Naive thymus-derived CD8-positive, alpha-beta T cell (primary cell): ENCODE results near the gene FATE1. TPM values are rescaled to one million over a fixed set of nuclear protein-coding genes. Genes with fewer than 3 reads are reported as not detected.

Experiments used
- ATAC-seq, 2 donors: fragments of 150-1000 bp; cut with Tn5 transposase in 1 of 2; sonication (Bioruptor Pico), chemical (Tn5 transposase) in 1 of 2; 1 replicate in 1 of 2; 2 replicates in 1 of 2; pipeline ENCODE4 v1.10.0; 2021; ENCODE audit warnings: mild to moderate bottlenecking in 2 of 2, moderate library complexity in 2 of 2
- POLR2A ChIA-PET: fragments of 350-600 bp; sonication (Branson Sonifier 250); formaldehyde crosslinking; loops from one replicate; lab custom pipeline; 2021; ENCODE audit warnings: antibody characterized with exemption; lab: Charles Lee
- DNase-seq, 10 donors: peaks; one replicate each; pipeline versions ENCODE4 v3.0.0 to v3.0.0-alpha.2; 2020 to 2022
- H3K27ac Mint-ChIP-seq, 10 donors: one replicate each; pipeline ENCODE4 v1.8.0; 2020 to 2022; ENCODE audit warnings: mild to moderate bottlenecking in 10 of 10, mixed read lengths in 10 of 10, moderate library complexity in 4 of 10, inconsistent platforms in 1 of 10
- H3K27me3 Mint-ChIP-seq, 5 donors: one replicate each; pipeline ENCODE4 v1.8.0; 2021 to 2022; ENCODE audit warnings: mixed read lengths in 5 of 5
- H3K36me3 Mint-ChIP-seq, 3 donors: one replicate each; pipeline ENCODE4 v1.8.0; 2020 to 2022; ENCODE audit warnings: mixed read lengths in 3 of 3, mild to moderate bottlenecking in 2 of 3, inconsistent platforms in 1 of 3
- H3K4me1 Mint-ChIP-seq, 4 donors: one replicate each; pipeline ENCODE4 v1.8.0; 2021 to 2022; ENCODE audit warnings: mixed read lengths in 4 of 4
- H3K4me3 Mint-ChIP-seq, 10 donors: one replicate each; pipeline ENCODE4 v1.8.0; 2020 to 2022; ENCODE audit warnings: mild to moderate bottlenecking in 10 of 10, mixed read lengths in 10 of 10, moderate library complexity in 6 of 10, inconsistent platforms in 1 of 10
- H3K9me3 Mint-ChIP-seq, 9 donors: one replicate each; pipeline ENCODE4 v1.8.0; 2020 to 2022; ENCODE audit warnings: mixed read lengths in 9 of 9, mild to moderate bottlenecking in 3 of 9, inconsistent platforms in 1 of 9, moderate library complexity in 1 of 9
- polyA plus RNA-seq, 3 donors: library from polyadenylated mRNA; unstranded; fragments of 300-500 nt; fragmentation: Illumina TruSeq; gene quantifications; one replicate each; pipeline ENCODE4 v1.2.3, GENCODE V29; 2021
- total RNA-seq, 8 experiments: library from RNA in 2 of 8; stranded (reverse) in 2 of 8; gene quantifications; one replicate each; pipeline ENCODE4 v1.2.3 and lab custom pipeline; 2021 to 2026

Gene FATE1
- total and polyA plus RNA-seq, 5 experiments from 2014 or later = not detected

DNA sequence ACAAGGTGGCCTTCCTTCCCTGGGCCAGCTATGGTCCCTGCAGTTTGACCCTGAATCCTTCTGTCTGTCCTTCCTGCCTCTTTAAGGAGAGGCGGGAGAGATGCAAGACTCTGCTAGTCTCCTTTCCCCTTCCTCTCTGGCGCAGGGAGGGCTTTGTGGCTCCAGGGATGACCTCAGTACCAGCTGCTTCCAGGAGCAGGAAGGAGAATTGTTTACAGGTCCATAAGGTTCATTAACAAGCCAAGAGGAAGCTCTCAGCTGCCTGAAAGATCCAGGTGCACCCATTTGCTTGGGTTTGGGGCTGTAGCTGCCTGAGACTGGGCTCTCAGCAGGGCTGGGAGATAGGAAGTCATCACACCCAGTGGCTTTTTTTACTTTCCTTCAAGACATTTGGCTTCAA lies 4.0 kb upstream of the FATE1 start:
- POLR2A ChIA-PET = no interaction called here
- no peak overlapping the region for H3K27ac Mint-ChIP-seq
- no peaks in the 10 kb centered on the region for H3K4me1 Mint-ChIP-seq
- no peak for ATAC-seq
- no peak for DNase-seq
- no peaks in the 10 kb centered on the region for H3K9me3 Mint-ChIP-seq
- H3K36me3 Mint-ChIP-seq = no peaks in the 10 kb centered on the region
- peaks cover 0 to 10% (median under 1%) of the 10 kb centered on the region in 5 donors for H3K27me3 Mint-ChIP-seq
- H3K4me3 Mint-ChIP-seq = no peak overlapping the region

DNA sequence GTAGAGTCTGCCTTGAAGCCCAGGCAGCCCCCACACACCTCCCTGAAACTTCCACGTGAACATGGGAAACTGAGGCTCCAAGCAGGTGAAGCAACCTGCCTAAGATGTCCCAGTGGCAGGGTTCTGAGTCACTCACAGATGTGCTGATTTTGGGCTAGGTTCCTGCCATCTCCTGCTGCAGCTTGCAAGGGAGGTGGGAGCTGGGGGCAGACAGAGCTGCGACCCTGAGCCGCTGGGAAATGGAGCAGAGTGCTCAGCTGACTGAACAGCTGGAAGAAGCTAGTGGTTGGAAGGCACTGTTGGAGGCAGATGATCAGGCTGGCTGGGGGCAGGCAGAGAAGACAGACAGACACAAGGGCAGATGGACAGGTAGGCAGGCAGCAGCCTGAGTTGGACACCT lies 3.6 kb upstream of the FATE1 start:
- H3K4me3 Mint-ChIP-seq = no peak overlapping the region
- no peak for ATAC-seq

DNA sequence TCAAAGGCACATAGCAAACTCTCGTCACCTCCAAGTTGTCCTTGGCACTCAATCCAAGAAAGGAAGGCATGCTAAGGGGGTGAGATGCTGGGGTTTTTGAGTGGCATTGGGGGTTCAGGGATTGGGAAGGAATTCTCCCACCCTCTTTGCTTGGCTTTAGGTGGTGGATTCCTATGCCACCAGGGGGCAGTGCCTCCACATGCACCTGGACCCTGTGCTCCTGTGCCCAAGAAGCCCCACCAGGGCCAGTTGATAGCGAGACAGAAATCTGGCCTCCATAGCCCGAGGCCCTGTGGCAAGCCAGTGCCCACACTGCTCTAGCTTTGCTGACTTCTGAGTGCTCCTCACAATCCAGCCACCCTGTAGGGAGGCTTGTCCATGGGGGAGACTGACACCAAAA lies 2.0 kb upstream of the FATE1 start:
- ATAC-seq (no peak), DNase-seq (no peak)
- no peaks in the 10 kb centered on the region for H3K36me3 Mint-ChIP-seq
- peaks cover 0 to 13% (median 8%) of the 10 kb centered on the region in 5 donors for H3K27me3 Mint-ChIP-seq
- H3K27ac Mint-ChIP-seq = no peak overlapping the region
- no peaks in the 10 kb centered on the region for H3K9me3 Mint-ChIP-seq
- H3K4me1 Mint-ChIP-seq = no peaks in the 10 kb centered on the region
- H3K4me3 Mint-ChIP-seq = no peak overlapping the region
- POLR2A ChIA-PET = no interaction called here

More for the DNA sequence above, 3.6 kb upstream of the FATE1 start:
- peaks cover 0 to 12% (median 5%) of the 10 kb centered on the region in 5 donors for H3K27me3 Mint-ChIP-seq
- H3K9me3 Mint-ChIP-seq = no peaks in the 10 kb centered on the region
- POLR2A ChIA-PET = no interaction called here
- no peaks in the 10 kb centered on the region for H3K4me1 Mint-ChIP-seq
- H3K36me3 Mint-ChIP-seq = no peaks in the 10 kb centered on the region
- no peak for DNase-seq
- no peak overlapping the region for H3K27ac Mint-ChIP-seq

DNA sequence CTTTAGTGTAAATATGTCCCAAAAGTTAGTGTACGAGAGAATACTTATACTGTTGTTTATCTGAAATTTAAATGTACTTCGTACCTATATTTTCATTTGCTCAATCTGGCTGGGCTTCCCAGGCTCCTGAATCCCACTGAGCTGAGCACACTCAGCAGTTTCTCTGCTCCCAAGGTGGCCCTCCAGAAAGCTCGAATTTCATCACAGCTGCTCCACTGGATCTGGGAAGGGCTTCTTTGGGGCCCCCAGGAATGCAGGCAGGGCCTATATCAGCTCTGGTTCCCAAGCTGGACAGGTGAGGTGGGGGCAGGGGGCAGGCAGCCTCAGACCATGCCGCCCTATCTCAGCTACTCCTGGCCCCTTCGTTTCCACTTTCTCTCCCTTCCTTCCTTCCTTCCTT lies 1.5 kb upstream of the FATE1 start:
- Mint-ChIP-seq H3K9me3 (no peaks in the 10 kb centered on the region), H3K27ac (no peak overlapping the region), H3K4me1 (no peaks in the 10 kb centered on the region), H3K27me3 (peaks cover 0 to 13% (median 8%) of the 10 kb centered on the region in 5 donors), H3K36me3 (no peaks in the 10 kb centered on the region), H3K4me3 (no peak overlapping the region)
- POLR2A ChIA-PET = no interaction called here
- no peak for ATAC-seq
- DNase-seq = no peak

DNA sequence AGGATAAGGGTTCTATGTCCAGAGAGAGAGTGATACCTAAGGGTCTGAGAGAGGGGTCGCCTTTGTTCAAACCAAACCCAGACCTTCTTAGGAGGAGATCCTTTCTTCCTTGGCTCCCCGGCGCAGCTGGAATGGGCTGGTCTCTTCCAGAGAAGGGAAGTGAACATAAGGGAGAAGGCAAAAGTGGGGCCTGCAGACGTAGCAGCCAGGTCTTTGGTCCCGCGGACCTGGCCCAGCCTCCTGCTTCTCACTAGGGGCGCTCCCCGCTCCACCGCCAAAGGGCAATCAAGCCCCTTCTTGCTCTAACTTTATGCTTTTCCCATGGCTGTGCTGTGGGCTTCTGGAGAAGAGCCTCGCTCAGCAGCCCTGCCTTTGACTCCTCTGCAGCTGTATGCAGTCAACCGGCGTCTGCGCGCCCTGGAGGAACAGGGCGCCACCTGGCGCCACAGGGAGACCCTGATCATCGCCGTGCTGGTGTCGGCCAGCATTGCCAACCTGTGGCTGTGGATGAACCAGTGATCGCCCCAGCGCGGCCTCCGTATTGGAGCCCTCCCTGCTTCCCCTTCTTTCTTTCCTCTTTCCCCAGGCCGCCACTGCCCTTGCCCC lies 6.5 kb downstream of the FATE1 start:
- Mint-ChIP-seq H3K27me3 (peaks cover 0 to 6% (median 3%) of the 10 kb centered on the region in 5 donors), H3K4me1 (no peaks in the 10 kb centered on the region), H3K9me3 (no peaks in the 10 kb centered on the region), H3K36me3 (no peaks in the 10 kb centered on the region), H3K27ac (no peak overlapping the region), H3K4me3 (no peak overlapping the region)
- DNase-seq (no peak), ATAC-seq (no peak)
- POLR2A ChIA-PET = no interaction called here

DNA sequence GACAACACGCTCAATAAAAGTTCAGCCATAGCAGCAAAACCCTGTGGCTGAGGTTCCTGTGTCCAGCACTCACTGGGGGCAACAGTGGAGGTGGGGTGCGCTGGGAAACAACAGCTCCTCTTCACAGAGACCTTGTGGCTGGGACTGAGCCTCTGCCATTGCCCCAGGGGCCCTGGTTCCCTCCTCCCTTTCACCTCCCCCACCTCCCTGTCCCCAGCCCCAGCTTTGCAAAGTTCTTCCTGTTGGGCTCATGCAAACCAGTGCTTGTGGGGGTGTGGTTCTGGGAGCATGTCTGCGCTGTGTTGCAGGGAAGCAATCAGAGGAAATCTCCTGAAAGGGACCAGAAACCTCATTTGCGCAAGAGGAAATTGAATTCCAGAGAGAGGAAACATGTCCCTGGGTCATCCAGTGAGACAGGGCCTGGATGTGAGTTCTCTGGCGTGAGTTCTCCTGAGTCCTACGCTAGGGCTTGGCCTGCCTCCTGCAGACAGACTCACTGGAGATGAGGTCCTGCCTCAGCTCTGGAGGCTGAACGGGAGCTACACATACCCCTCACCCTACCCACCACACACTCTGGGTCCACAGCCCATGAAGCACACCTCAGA lies 7.4 kb downstream of the FATE1 start:
- Mint-ChIP-seq H3K9me3 (no peaks in the 10 kb centered on the region), H3K27ac (no peak overlapping the region), H3K4me3 (no peak overlapping the region), H3K36me3 (no peaks in the 10 kb centered on the region), H3K4me1 (no peaks in the 10 kb centered on the region), H3K27me3 (peaks cover 0 to 4% (median 0%) of the 10 kb centered on the region in 5 donors)
- ATAC-seq (no peak), DNase-seq (no peak)
- POLR2A ChIA-PET = no interaction called here

DNA sequence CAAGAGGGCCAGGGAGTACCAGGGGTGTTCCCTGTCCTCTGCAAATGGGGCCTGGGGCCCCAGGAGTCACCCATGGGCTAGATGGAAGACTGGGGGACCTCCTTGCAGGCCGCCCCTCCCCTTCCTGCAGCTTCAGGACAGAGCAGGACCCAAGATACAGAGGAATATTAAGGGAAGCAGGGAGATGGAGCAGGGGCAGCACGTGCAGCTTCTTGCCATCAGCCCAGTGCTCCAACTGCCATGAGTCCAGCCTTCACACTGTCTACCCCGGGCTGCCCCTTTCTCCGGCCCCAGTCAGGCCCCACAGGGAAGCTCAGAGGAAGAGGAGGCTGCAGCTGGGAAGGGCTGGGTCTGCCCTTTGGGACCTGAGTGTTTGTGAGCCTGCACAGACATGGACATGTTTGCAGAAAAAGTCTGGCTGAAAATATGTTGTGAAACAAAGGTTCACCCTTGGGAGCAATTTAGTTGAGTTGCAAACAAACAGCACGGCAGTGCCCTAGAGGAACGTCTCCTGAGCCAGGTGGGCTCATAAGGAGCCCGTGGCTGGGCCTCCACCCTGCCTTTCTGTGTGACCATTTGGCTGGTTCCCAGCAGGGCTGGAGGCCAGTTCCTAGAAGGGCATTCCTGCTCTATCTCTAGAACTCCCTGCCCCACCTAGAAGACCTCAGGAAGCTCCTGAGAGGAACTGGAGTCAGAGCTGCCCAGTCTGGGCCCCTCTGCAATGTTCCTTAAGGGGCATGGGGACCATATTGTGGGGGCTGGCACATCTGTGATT lies 8.9 kb downstream of the FATE1 start:
- Mint-ChIP-seq H3K27me3 (peaks cover 0 to 9% (median 0%) of the 10 kb centered on the region in 5 donors), H3K9me3 (no peaks in the 10 kb centered on the region), H3K4me3 (no peak overlapping the region), H3K4me1 (no peaks in the 10 kb centered on the region), H3K27ac (no peak overlapping the region), H3K36me3 (no peaks in the 10 kb centered on the region)
- ATAC-seq (no peak), DNase-seq (no peak)
- POLR2A ChIA-PET = no interaction called here

DNA sequence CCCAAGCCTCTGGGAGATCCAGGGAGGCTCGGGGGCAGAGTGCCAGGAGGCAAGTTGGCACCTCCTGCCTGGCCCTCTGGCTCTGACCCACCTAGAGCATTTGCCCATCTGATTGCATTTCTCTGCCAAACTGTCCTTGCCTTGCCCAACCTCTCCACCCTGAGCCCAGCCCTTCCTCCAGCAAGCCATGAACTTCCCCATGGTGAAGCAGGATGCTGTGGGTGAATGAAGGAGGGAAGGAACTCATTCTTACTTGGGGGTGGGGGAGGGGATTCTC lies 9.4 kb downstream of the FATE1 start:
- H3K27ac Mint-ChIP-seq = peak overlapping the region in 1 of 10 donors; percentile 60
- DNase-seq (no peak), ATAC-seq (no peak)
- H3K27me3 Mint-ChIP-seq = peaks cover 0 to 9% (median 0%) of the 10 kb centered on the region in 5 donors
- H3K9me3 Mint-ChIP-seq = no peaks in the 10 kb centered on the region
- H3K36me3 Mint-ChIP-seq = no peaks in the 10 kb centered on the region
- no peaks in the 10 kb centered on the region for H3K4me1 Mint-ChIP-seq
- POLR2A ChIA-PET = no interaction called here
- H3K4me3 Mint-ChIP-seq = no peak overlapping the region

DNA sequence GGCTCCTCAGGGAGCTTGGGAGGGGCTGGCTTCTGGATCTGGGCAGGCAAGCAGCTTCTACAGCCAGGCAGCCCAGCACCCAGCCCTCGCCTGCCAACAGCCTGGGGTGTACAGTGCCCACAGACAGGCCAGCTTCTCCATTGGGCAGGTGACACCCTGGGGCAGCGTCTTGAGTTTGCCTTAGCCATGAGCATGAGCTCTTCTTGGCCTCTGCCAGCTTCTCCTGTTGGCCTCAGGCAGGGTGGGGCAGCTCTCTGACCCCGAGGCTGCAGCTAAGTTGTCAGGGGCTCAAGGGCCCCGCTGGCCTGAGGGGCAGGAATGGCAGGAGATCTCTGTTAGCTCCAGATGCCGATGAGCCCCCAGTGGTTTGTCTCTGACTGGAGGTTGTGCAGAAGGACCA lies 10.9 kb downstream of the FATE1 start:
- H3K27ac Mint-ChIP-seq = no peak overlapping the region
- no peaks in the 10 kb centered on the region for H3K9me3 Mint-ChIP-seq
- H3K4me1 Mint-ChIP-seq = no peaks in the 10 kb centered on the region
- H3K36me3 Mint-ChIP-seq = no peaks in the 10 kb centered on the region
- ATAC-seq (no peak), DNase-seq (no peak)
- POLR2A ChIA-PET = no interaction called here
- H3K4me3 Mint-ChIP-seq = no peak overlapping the region
- peaks cover 0 to 9% (median under 1%) of the 10 kb centered on the region in 5 donors for H3K27me3 Mint-ChIP-seq

DNA sequence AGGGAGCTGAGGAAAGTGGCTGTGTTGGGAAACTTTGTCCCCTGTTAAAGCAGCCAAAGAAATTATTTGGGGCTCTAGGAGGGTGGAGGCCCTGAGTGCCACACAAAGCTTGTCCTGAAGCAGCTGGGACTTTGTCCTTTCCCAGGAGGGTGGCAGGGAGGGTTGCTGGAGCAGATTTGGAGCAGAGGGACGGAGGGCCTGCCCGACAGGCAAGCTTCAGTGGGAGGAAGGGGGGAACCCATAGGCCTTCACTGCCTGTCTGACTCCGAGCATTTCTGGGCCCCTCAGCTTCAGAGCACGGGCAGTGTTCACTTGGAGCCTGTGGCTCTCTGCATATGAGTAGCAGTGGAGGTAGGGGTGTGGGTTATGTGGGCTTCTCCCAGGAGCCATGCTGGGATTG lies 11.5 kb downstream of the FATE1 start:
- ATAC-seq (no peak), DNase-seq (no peak)
- Mint-ChIP-seq H3K36me3 (no peaks in the 10 kb centered on the region), H3K27ac (no peak overlapping the region), H3K9me3 (no peaks in the 10 kb centered on the region), H3K4me1 (no peaks in the 10 kb centered on the region), H3K27me3 (peaks cover 0 to 9% (median 1%) of the 10 kb centered on the region in 5 donors), H3K4me3 (no peak overlapping the region)
- POLR2A ChIA-PET = no interaction called here

DNA sequence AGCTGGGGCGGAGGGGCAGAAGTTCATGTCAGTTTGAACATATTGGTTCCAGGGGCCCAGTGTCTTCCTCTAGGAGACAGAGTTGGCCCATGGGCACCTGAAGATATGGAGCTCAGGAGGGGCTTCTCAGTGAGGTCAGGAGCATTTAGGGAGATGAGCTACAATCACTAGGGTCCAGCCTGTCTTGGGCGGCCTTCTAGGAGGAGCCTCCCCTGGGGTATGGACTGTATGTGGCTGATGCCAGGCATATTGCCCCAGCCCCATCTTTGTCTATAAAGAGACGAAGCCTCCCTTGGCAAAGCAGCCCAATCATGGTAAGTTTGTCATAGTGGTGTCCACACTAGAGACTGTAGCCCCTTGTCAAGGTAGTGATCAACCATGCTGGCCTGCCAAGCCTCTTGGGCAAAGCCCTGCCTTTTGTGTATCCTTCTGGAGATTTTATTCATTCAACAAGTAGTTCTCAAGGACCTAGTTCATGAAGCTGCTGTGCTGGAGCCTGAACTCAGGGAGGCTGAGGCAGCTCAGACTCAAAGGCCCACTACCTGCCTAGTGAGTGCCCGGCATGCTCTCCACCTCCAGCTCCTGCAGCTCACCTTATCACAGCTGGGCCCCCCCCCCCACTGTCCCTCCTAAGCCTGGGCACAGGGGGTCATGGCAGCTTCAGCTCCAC lies 13.4 kb downstream of the FATE1 start:
- H3K4me3 Mint-ChIP-seq = no peak overlapping the region
- no peaks in the 10 kb centered on the region for H3K9me3 Mint-ChIP-seq
- H3K36me3 Mint-ChIP-seq = no peaks in the 10 kb centered on the region
- DNase-seq = no peak
- H3K27me3 Mint-ChIP-seq = peaks cover 0 to 15% (median 3%) of the 10 kb centered on the region in 5 donors
- H3K27ac Mint-ChIP-seq = no peak overlapping the region
- POLR2A ChIA-PET = no interaction called here
- ATAC-seq = no peak
- H3K4me1 Mint-ChIP-seq = no peaks in the 10 kb centered on the region

DNA sequence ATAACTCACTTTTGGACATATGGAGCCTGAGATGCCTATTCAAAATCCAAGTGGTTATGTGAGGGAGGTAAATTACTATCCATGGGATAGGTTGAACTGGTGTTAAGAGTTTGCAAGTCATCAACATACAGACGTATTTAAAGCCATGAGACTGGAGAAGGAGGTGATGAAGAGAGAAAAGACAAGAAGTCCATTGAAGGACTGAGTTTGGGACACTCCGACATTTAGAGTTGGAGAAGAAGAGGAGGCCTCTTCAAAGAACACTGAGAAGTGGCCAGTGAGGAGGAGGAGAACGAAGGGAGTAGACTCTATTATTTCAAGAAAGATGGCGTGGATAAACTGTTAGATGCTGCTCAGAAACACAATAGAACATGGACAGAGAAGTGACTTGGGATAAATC lies 18.6 kb downstream of the FATE1 start, which contains the start of gene CNGA2:
Gene CNGA2, plus strand, starts transcription at position 301 of the 400 bp plus-strand sequence. CDS start 3,738 bp downstream, outside the sequence.
- Mint-ChIP-seq H3K4me1 (no peaks in the 10 kb centered on the region), H3K4me3 (no peak within 1 kb of the TSS), H3K27ac (no peak within 1 kb of the TSS), H3K9me3 (no peaks in the 10 kb centered on the region), H3K27me3 (peaks cover 4 to 44% (median 10%) of the 10 kb centered on the region in 5 donors), H3K36me3 (no peaks in the 10 kb centered on the region)
- no peak for DNase-seq
- POLR2A ChIA-PET = no interaction called here
- ATAC-seq = no peak

DNA sequence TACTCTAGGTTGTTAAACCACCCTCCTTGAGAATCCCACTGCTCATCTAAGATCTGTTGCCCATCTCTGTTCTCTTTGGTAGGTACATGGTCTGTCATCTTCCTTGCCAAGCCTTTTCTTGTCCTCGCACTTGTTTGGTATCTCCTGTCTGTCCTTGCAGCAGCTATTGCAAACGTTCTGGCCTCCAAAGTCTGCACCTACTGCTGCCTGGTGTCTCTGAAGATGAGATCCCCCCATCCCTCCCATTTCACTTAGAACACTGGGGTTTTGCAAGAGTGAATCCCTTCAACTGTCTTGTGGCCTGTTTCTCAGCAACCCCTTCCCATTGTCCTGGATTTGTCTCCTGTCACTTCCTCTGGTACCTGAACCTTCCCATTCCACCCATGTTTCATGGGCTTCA lies 19.4 kb downstream of the FATE1 start:
- Mint-ChIP-seq H3K9me3 (no peaks in the 10 kb centered on the region), H3K4me3 (no peak overlapping the region), H3K27ac (no peak overlapping the region), H3K27me3 (peaks cover 5 to 44% (median 11%) of the 10 kb centered on the region in 5 donors), H3K36me3 (no peaks in the 10 kb centered on the region), H3K4me1 (no peaks in the 10 kb centered on the region)
- POLR2A ChIA-PET = no interaction called here
- no peak for ATAC-seq
- DNase-seq = no peak
